H9 (cell line): ENCODE results near the gene RDH13. TPM values are rescaled to one million over a fixed set of nuclear protein-coding genes. Genes with fewer than 3 reads are reported as not detected.

ENCODE experiments used
- DNase-seq: peaks from one replicate; pipeline ENCODE4 v3.0.0-alpha.2; 2017
- H2AFZ ChIP-seq: one replicate; pipeline ENCODE4 v1.6.1; 2013; ENCODE audit warnings: mild to moderate bottlenecking, low read length, control low read depth, moderate library complexity
- H2AK5ac ChIP-seq: 2 replicates; pipeline ENCODE4 v1.6.1; 2013; ENCODE audit warnings: low read length, control low read depth, mixed read lengths; ENCODE audit not compliant: insufficient read length
- H2BK120ac ChIP-seq: one replicate; pipeline ENCODE4 v1.6.1; 2013; ENCODE audit warnings: low read depth, mild to moderate bottlenecking, low read length, control low read depth, inconsistent platforms; ENCODE audit not compliant: poor library complexity, severe bottlenecking
- H2BK12ac ChIP-seq: 2 replicates; pipeline ENCODE4 v1.6.1; 2013; ENCODE audit warnings: low read length, control low read depth, mixed read lengths, low read depth; ENCODE audit not compliant: insufficient read length
- H2BK15ac ChIP-seq: 2 replicates; pipeline ENCODE4 v1.6.1; 2013; ENCODE audit warnings: low read depth, low read length, control low read depth
- H2BK20ac ChIP-seq: one replicate; pipeline ENCODE4 v1.6.1; 2013; ENCODE audit warnings: low read depth, mild to moderate bottlenecking, low read length, control low read depth, inconsistent platforms; ENCODE audit not compliant: poor library complexity, severe bottlenecking
- H2BK5ac ChIP-seq: 2 replicates; pipeline ENCODE4 v1.6.1; 2013; ENCODE audit warnings: low read length, control low read depth, mixed read lengths; ENCODE audit not compliant: insufficient read length
- H3K14ac ChIP-seq: 2 replicates; pipeline ENCODE4 v1.6.1; 2013; ENCODE audit warnings: low read length, control low read depth; ENCODE audit not compliant: insufficient read depth
- H3K18ac ChIP-seq: 2 replicates; pipeline ENCODE4 v1.6.1; 2013; ENCODE audit warnings: low read depth, mild to moderate bottlenecking, mixed read lengths, low read length, control low read depth; ENCODE audit not compliant: insufficient read length
- H3K23ac ChIP-seq: 2 replicates; pipeline ENCODE4 v1.6.1; 2013; ENCODE audit warnings: low read length, control low read depth, mixed read lengths, low read depth; ENCODE audit not compliant: insufficient read length
- H3K23me2 ChIP-seq: 2 replicates; pipeline ENCODE4 v1.6.1; 2013; ENCODE audit warnings: low read depth, mild to moderate bottlenecking, mixed read lengths, low read length, control low read depth; ENCODE audit not compliant: insufficient read length, poor library complexity, severe bottlenecking
- H3K27ac ChIP-seq: 2 replicates; pipeline ENCODE4 v1.5.1; 2013; ENCODE audit warnings: low read length, control low read depth, mixed read lengths, low read depth; ENCODE audit not compliant: insufficient read length
- H3K27me3 ChIP-seq: 2 replicates; pipeline ENCODE4 v1.6.1; 2013; ENCODE audit warnings: low read length, control low read depth, inconsistent platforms; ENCODE audit not compliant: insufficient read depth
- H3K4ac ChIP-seq: 2 replicates; pipeline ENCODE4 v1.6.1; 2013; ENCODE audit warnings: low read depth, mild to moderate bottlenecking, control low read depth, inconsistent platforms, low read length, moderate library complexity
- H3K4me1 ChIP-seq: 2 replicates; pipeline ENCODE4 v1.6.1; 2013; ENCODE audit warnings: low read length, control low read depth, inconsistent platforms; ENCODE audit not compliant: insufficient read depth
- H3K4me2 ChIP-seq: 2 replicates; pipeline ENCODE4 v1.6.1; 2013; ENCODE audit warnings: low read length, control low read depth, mixed read lengths; ENCODE audit not compliant: insufficient read length, insufficient read depth
- H3K56ac ChIP-seq: 2 replicates; pipeline ENCODE4 v1.6.1; 2013; ENCODE audit warnings: low read depth, mild to moderate bottlenecking, mixed read lengths, low read length, control low read depth; ENCODE audit not compliant: insufficient read length
- H3K79me1 ChIP-seq: 2 replicates; pipeline ENCODE4 v1.6.1; 2013; ENCODE audit warnings: low read depth, mild to moderate bottlenecking, moderate library complexity, low read length, control low read depth, inconsistent platforms; ENCODE audit not compliant: insufficient read depth, poor library complexity, severe bottlenecking
- H3K79me2 ChIP-seq: 2 replicates; pipeline ENCODE4 v1.6.1; 2013; ENCODE audit warnings: low read length, control low read depth, inconsistent platforms; ENCODE audit not compliant: insufficient read depth
- H3K9ac ChIP-seq: 2 replicates; pipeline ENCODE4 v1.6.1; 2013; ENCODE audit warnings: low read length, control low read depth, mixed read lengths; ENCODE audit not compliant: insufficient read length; ENCODE audit errors: extremely low read depth
- H3K9me3 ChIP-seq: one replicate; pipeline ENCODE4 v1.6.1; 2013; ENCODE audit warnings: low read depth, low read length, inconsistent platforms; ENCODE audit not compliant: control insufficient read depth
- H3T11ph ChIP-seq: one replicate; pipeline ENCODE4 v1.6.1; 2013; ENCODE audit warnings: mild to moderate bottlenecking, low read length, control low read depth, inconsistent platforms
- H4K20me1 ChIP-seq: one replicate; pipeline ENCODE4 v1.6.1; 2013; ENCODE audit not compliant: control insufficient read depth, insufficient read length, insufficient read depth
- H4K5ac ChIP-seq: 2 replicates; pipeline ENCODE4 v1.6.1; 2013; ENCODE audit warnings: low read depth, mild to moderate bottlenecking, mixed read lengths, low read length, control low read depth; ENCODE audit not compliant: insufficient read length
- H4K8ac ChIP-seq: replicated peaks from 2 replicates; pipeline ENCODE4 v1.6.1; 2013; ENCODE audit warnings: low read length, control low read depth, mixed read lengths, low read depth; ENCODE audit not compliant: insufficient read length
- H4K91ac ChIP-seq: 2 replicates; pipeline ENCODE4 v1.6.1; 2013; ENCODE audit warnings: low read depth, mild to moderate bottlenecking, moderate library complexity, mixed read lengths, low read length, control low read depth; ENCODE audit not compliant: insufficient read length
- H3K27ac Mint-ChIP-seq, 3 experiments: 2 replicates in 2 of 3; 3 replicates in 1 of 3; pipeline ENCODE4 v1.8.0; 2020 to 2021; ENCODE audit warnings: mixed read lengths in 3 of 3, mild to moderate bottlenecking in 1 of 3, moderate library complexity in 1 of 3
- H3K27me3 Mint-ChIP-seq: 2 replicates; pipeline ENCODE4 v1.8.0; 2021; ENCODE audit warnings: low read depth, mild to moderate bottlenecking, moderate library complexity, mixed read lengths
- H3K36me3 Mint-ChIP-seq, 3 experiments: 2 replicates in 2 of 3; 3 replicates in 1 of 3; pipeline ENCODE4 v1.8.0; 2020 to 2021; ENCODE audit warnings: low read depth in 3 of 3, mixed read lengths in 3 of 3; ENCODE audit not compliant: insufficient read depth in 1 of 3
- H3K4me1 Mint-ChIP-seq, 2 experiments: 2 replicates each; pipeline ENCODE4 v1.8.0; 2020; ENCODE audit warnings: mixed read lengths in 2 of 2
- H3K4me3 Mint-ChIP-seq, 2 experiments: 2 replicates in 1 of 2; 3 replicates in 1 of 2; pipeline ENCODE4 v1.8.0; 2020 to 2021; ENCODE audit warnings: mild to moderate bottlenecking in 2 of 2, mixed read lengths in 2 of 2, moderate library complexity in 1 of 2
- H3K9me3 Mint-ChIP-seq, 2 experiments: 2 replicates in 1 of 2; 3 replicates in 1 of 2; pipeline ENCODE4 v1.8.0; 2020; ENCODE audit warnings: mild to moderate bottlenecking in 2 of 2, mixed read lengths in 2 of 2, moderate library complexity in 1 of 2
- WGBS: extraction: QIAGEN DNeasy Blood & Tissue Kit; methylation state at CpG from one replicate; pipeline ENCODE4 v1.1.7; 2013; ENCODE audit warnings: missing lambda C conversion rate, low lambda C conversion rate, mixed read lengths; ENCODE audit not compliant: insufficient read length; ENCODE audit errors: extremely low coverage; 5-methylcytosine and 5-hydroxymethylcytosine counted together
- total RNA-seq: library from RNA; stranded (reverse); gene quantifications from 2 replicates; pipeline ENCODE4 v1.2.1, GENCODE V29; 2021
- TF ChIP-seq, protein P1 (sequence below): fragments of 200-600 bp; sonication (generic); conservative IDR thresholded peaks from 3 replicates; pipeline ENCODE4 v1.8.0; 2021; ENCODE audit warnings: antibody characterized with exemption, mild to moderate bottlenecking

The RDH13 gene
- total RNA-seq, 1 experiment from 2014 or later, result 21.5 TPM

DNA sequence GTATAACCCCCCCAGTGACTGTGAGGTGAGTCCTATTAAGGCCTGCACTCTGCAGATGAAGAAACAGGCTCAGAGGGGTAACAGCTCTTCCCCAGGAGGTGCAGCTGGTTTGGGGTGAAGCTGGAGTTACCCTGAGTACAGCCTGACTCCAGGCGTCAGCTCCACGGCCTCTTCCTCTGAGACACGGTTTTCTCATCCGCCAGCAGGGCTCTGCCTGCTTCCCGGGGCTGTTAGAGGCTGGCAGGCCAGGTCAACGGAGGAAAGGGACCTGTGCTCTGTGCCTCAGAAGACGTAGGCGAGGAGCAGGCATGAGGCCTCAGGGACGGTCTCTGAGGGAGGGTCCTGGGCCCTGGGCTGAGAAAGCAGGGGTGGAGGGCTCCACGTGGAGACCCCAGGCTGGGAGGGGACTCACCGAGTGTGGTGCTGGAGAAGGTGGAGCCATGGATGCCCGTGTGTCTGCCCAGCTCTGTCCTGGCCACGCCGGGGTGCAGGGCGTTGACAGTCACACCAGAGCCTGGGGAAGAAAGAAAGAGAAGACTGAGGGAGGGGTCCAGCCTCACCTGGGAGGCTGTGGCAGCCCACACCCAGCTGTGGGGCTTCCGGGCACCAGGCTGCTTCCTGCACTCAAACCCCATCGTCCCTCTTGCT, 15.8 kb downstream of the RDH13 start:
- WGBS, result no CpG with 5 or more reads among the region's 17 CpGs

More for the DNA sequence above, 15.8 kb downstream of the RDH13 start:
- Histone ChIP-seq H3K56ac (no peak overlapping the region), H3K4me1 (no peaks in the 10 kb centered on the region), H4K5ac (no peak overlapping the region), H3K23ac (no peak overlapping the region), H3K9ac (no peak overlapping the region), H3K4me2 (no peak overlapping the region), H3K4ac (no peak overlapping the region), H4K8ac (no peak overlapping the region), H3T11ph (no peak overlapping the region), H2BK5ac (no peak overlapping the region), H2BK15ac (no peak overlapping the region), H3K18ac (no peak overlapping the region), H2AFZ (no peak overlapping the region), H2BK20ac (no peak overlapping the region), H3K79me1 (no peaks in the 10 kb centered on the region), H3K27ac (no peak overlapping the region), H3K79me2 (no peaks in the 10 kb centered on the region), H3K27me3 (no peaks in the 10 kb centered on the region), H2AK5ac (no peak overlapping the region), H2BK120ac (no peak overlapping the region), H3K23me2 (no peaks in the 10 kb centered on the region), H4K20me1 (no peaks in the 10 kb centered on the region), H3K14ac (no peak overlapping the region), H4K91ac (no peak overlapping the region), H3K9me3 (no peaks in the 10 kb centered on the region), H2BK12ac (no peak overlapping the region)
- Mint-ChIP-seq H3K36me3 (peaks cover 31 to 79% (median 48%) of the 10 kb centered on the region in 3 experiments), H3K27ac (no peak overlapping the region), H3K4me1 (no peaks in the 10 kb centered on the region), H3K9me3 (no peaks in the 10 kb centered on the region), H3K4me3 (no peak overlapping the region), H3K27me3 (no peaks in the 10 kb centered on the region)
- DNase-seq, result no peak
- TF ChIP-seq, protein P1, sequence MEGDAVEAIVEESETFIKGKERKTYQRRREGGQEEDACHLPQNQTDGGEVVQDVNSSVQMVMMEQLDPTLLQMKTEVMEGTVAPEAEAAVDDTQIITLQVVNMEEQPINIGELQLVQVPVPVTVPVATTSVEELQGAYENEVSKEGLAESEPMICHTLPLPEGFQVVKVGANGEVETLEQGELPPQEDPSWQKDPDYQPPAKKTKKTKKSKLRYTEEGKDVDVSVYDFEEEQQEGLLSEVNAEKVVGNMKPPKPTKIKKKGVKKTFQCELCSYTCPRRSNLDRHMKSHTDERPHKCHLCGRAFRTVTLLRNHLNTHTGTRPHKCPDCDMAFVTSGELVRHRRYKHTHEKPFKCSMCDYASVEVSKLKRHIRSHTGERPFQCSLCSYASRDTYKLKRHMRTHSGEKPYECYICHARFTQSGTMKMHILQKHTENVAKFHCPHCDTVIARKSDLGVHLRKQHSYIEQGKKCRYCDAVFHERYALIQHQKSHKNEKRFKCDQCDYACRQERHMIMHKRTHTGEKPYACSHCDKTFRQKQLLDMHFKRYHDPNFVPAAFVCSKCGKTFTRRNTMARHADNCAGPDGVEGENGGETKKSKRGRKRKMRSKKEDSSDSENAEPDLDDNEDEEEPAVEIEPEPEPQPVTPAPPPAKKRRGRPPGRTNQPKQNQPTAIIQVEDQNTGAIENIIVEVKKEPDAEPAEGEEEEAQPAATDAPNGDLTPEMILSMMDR, result no peak
